Dedifferentiated amniotic fluid mesenchymal stem cell (primary cell): ENCODE data around the gene ADAMTS8.
"Not testable (repeated sequence)": the region's sequence is repeated elsewhere in the genome, so short reads cannot be mapped to it uniquely, and the experiment has no call there.

Source experiments
- DNase-seq: peaks from one replicate; pipeline ENCODE4 v3.0.0-alpha.2; 2016; ENCODE audit errors: extremely low spot score

ADAMTS8 gene

DNA sequence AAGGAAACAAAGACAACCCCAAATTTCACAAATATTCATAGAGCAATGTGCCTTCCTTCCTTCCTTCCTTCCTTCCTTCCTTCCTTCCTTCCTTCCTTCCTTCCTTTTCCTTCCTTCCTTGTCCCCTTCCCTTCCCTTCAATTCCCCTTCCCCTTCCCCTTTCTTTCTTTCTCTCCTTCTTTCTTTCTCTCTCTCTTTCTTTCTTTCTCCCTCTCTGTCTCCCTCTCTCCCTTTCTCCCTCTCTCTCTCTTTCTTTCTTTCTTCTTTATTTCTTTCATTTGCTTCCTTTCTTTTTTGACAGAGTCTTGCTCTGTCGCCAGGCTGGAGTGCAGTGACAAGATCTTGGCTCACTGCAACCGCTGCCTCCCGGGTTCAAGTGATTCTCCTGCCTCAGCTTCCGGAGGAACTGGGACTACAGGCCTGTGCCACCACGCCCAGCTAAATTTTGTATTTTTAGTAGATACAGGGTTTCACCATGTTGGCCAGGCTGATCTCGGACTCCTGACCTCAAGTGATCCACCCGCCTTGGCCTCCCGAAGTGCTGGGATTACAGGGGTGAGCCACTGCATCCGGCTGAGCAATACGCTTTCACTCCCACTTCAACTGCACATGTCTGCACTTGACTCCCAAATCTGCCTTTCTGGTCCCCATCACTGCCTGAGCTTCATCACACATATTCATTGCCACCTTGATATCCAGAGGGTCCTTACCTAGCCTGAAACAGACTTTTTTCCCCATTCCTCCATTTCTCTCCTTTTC lies 10.2 kb upstream of the ADAMTS8 start:
- DNase-seq, result not testable (repeated sequence)

DNA sequence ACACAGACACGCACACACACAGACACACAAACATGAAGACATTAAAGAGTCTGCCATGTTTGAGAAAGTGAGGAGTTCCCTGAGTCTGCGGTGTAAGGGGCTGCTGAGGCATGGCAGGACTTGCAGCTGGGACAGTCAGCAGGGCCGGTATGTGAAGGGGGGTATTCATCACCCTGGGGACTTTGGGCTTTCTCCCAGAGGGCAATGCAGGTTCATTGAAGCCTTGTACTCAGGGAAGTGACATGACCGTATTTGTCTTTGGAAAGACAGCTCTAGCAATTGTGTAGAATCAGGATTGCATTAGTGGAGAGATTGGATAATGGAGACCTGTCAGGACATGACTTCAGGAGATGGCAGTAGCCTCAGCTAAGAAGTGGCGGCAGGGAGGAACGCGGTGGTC lies 9.4 kb upstream of the ADAMTS8 start:
- DNase-seq, result no peak

DNA sequence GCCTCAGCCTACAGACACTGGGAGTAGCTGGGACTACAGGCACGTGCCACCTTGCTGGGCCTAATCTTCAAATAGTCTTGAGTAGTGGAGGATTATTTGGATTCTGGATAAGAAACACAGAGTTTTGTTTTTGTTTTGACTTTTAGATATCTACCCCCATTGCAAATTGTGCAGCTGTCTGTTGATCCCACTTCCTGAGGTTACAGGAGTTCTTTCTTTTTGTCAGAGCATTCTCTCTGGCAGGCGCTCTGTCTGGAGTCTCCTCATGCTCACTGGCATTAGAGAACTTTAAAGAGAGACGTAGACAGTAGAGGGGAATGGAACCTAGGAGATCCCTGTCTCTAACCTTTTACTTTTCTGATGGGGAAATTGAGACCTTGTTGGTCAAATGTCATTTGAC lies 7.8 kb upstream of the ADAMTS8 start:
- DNase-seq, result no peak

DNA sequence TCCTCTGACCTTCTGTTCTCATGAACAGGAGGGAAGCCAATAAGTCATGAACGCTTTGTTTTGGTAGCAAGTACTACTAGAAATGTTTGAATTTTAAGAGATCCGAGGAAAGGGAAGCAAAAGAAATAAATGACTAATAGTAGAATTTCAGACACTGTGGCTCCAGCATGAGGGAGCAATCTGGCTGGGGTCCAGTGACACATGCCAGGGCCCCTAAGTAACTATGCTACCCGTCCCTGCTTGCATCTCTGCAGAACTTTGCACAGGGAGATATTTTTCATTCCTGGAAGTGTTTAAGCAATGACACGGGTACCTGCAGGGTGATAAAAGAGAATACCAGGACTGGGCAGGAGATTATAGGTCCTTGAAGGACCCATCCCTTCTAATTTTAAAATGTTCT lies 7.3 kb upstream of the ADAMTS8 start:
- no peak for DNase-seq

DNA sequence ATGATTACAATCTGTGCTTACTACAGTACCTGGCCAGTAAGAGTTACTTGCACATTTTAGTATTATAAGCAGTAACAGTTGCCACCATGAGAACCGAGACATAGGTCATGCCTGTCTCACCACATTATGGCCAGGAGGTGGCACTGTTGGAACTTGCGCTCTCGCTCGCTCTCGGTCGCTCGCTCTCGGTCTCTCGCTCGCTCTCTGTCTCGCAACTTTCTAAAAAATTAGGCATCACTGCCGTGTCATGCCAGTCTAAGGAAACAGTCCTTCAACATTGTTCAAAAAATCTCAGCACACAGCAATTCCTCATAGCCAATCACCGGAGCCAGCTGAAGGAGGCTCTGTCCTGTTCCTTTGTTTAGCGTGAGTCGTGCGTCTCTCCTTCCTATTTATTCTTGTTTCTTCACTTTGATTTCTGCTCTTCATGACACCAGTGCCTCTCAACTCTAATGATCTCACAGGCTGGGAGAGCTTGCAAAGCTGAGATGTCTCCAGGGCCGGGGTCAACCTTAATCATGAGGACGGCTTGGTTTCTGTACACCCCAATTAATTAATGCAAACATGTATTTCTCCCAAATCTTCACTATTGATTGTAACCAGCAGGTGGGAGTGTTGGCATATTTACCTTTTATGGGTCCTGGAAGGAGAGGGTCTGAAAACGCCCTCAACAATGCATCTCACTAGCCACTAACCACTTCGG lies 6.3 kb upstream of the ADAMTS8 start:
- peak; percentile 81 for DNase-seq

DNA sequence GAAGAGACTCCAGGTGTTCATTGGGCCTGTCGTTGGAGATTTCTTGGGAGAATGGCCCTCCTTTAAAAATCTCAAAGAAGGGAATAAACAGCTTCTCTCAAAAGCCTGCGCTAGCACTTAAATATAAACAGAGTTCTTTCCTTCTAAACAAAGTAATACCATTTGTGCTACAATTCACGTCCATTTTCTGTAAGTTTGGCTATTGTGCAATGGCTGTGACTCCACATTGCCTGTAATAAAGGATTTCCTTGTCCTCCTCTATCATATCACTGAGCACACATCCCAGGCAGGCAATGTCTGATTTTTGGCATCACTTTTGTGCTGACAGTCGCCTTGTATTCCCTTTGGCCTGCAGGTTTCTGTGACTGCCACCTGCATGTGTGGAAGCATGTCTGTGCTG lies 4.9 kb upstream of the ADAMTS8 start:
- DNase-seq, result no peak

DNA sequence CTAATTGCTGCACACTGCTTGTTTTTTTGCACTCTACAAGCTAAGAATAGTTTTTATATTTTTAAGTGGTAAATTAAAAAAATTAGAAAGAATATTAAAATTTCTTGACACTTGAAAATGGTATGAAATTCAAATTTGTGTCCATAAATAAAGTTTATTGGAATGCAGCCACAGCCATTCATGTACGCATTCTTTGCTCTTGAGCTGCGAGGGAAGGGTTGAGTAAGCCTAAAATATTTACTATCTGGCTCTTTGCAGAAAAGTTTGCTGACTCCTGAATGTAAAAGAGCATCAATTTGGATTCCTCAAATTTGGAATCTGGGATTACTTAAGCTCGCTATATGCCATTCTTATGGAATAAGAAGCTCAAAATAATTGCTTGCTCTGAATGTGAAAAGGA lies 3.4 kb upstream of the ADAMTS8 start:
- peak; percentile 73 for DNase-seq

DNA sequence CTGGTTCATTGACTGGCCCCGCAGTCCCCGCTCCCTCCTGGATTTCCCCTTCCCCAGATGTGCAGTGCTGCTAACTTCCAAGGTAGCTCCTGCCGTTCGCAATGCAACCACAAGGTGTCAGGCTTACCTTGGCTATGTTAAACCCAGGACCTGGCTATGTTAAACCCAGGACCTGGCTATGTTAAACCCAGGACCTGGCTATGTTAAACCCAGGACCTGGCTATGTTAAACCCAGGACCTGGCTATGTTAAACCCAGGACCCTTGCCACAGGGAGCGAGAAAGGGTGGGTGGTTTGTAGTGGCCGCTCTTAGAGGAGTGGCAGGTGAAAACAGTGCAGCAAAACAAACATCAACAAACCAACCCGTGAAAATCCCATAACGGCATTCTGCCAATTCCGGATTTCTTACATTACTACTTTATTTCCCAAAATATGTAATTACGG lies 2.9 kb upstream of the ADAMTS8 start:
- DNase-seq, result peak; percentile 53

DNA sequence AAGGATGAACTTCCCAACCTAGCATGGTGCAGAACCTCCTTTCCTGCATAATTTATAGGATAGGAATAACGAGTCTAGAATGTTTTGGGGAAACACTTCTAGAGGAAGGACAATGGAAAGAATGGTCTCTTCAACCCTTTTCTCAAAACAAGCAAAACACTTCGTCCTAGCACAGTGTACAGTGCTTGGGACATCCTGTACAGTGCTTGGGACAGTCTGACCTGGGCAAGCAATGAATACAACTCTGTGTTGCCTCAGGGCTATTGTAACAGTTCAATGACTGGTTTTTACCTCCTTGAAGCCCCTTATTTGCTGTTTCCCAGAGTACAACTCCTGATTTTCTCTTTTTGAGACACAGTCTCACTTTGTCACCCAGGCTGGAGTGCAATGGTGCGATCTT lies 1.6 kb upstream of the ADAMTS8 start:
- DNase-seq, result no peak

DNA sequence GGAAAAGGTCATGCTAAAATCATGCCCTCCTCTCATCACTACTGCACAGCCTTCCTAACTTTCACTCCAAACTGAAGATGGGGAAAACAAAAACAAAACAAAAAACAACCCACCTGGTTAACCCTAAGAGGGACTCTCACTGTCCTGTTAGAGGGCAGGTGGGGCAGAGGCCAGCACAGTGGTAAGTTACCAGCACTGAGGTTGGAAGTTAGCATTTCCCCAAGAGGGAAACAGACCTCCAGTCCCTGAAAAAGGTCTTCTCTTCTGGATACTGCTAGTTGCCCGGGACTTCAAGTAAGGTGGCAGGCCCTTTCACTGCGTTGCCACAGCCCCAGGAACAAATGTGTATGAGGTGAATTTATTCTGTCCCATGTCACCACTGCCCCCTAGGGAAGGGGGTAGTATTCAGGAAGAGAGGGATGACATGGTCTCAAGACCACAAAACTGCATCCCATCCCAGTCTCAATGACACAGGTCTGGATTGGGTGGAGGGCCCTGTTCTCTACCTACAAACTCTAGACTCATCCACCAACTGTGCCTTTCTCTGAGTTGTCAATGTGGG lies 792 bp upstream of the ADAMTS8 start:
- DNase-seq, result no peak

DNA sequence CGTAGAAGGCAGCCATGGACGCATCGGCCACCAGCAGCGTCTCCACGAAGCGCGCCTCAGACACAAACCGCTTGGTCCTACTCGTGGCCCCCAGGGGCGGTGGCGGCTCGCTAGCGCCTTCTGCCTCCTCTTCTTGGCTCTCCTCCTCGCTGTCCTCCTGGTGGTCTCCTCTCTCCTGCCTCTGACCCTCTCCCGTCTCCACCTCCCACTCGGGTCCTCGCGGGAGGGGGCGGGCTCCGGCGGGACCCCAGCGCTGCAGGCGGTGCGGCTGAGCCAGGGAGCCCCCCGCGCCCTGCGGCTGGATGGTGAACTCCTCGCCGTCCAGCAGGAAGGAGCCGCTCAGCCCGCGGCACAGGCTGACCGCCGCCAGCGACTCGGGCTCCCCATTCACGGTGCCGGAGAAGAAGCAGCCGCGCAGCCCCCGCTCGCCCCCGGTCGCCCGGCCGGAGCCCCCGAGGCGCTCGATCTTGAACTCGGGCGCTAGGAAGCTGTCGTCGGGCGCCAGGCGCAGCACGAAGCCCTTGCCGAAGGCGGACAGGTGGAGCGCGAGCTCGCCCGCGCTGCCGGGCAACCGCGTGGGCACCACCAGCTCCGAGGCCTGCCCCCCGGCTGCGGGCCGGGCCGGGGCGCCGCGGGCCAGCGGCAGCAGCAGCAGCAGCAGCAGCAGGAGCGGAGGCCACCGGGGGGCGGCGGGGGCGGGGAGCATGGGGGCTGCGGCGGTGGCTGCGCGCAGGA lies 661 bp downstream of the ADAMTS8 start:
- DNase-seq, result no peak

DNA sequence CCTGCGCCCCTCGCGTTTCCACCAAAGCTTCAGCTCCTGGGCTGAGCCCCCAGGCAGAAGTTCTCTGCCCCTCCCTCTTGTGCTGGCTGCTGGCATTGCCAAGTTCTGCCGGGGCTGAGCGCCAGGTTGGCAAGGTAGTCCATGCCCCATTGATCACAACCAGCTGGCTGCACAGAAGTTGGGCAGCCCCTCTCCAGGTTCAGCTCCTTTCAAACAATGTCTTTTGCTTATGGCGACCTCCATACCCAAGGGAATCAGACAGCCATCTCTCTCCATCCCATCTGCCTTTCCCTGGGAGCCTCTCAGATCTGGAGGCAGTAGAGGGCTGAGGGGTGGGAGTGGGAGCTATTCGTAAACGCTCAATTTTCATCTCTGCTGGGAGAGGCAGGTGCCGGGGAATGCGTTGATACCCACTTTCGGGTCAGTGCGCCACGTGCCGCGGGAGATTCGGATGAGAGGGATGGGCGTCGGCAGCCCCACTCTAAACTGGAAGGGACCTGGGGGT lies 1.5 kb downstream of the ADAMTS8 start:
- no peak for DNase-seq

DNA sequence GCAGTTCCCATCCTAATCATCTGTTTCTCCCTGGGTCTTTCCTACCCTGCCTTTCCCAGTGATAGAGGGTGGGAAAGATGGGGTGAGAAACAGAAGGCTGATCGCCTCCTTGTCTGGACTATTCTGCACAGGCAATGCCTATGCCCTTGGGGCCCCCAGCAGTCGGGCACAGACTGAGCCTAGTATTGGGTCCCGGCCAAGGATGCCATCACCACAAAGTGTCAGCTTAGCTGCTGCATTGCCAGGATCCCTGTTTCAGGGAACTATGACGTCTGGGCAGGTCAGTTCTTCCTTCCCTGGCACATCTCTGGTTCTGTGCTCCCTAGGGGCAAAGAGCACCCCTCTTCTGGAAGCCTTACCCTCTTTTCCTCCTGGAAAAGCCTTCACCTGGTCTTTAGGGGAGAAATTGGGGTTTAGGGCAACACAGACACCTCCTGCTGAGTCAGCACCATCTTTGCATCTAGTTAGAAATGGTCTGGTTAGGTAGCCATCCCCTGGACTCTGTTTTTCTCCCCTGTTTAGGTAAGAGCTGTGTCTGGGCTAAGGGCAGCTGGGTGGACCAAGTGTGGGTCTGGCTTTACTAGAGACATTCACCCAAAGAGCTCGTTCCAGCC lies 2.1 kb downstream of the ADAMTS8 start:
- no peak for DNase-seq

DNA sequence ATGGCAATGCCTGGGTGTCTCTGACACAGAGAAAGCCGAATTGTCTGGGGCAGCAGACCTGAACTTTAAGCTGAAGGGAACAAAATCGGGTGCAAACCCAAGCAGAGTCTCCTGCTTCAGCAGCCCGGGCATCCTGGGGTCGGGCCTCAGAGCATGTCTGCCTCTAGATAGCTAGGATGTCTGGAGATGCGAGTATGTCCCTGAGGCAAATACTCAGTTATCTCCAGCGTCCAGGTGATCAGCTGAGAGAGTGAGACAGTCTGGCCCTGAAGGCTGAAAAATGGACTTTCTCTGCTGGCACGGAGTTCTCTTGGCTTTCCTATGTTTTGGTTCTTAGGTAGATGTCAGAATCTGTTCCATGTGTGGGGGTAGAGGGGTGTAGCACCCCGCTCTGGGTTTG lies 3.3 kb downstream of the ADAMTS8 start:
- no peak for DNase-seq

DNA sequence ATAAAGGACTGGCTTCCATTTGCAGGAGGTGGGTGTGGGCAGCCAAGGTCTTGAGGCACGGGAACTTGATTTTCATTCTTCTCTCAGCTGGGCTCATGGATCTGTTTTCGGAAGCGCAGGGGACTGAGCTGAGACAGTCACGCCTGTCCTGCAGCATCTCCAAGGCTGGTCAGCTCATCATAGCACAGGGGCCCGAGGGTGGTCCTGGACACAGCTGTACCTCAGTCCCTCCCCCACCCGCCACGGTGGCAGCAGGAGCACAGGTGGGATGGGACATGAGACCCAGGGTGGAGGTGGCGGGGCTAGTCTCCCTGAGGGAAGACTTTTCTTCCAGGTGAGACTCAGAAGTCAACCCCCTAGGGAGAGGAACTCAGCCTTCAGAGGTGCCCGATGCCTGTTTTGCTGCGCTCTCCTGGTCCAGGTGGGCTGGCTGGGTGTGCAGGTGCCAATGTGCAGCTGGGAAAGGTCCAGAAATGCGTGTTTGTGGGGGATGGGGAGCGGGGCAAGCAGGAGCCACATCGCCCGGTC lies 3.7 kb downstream of the ADAMTS8 start:
- DNase-seq, result no peak

DNA sequence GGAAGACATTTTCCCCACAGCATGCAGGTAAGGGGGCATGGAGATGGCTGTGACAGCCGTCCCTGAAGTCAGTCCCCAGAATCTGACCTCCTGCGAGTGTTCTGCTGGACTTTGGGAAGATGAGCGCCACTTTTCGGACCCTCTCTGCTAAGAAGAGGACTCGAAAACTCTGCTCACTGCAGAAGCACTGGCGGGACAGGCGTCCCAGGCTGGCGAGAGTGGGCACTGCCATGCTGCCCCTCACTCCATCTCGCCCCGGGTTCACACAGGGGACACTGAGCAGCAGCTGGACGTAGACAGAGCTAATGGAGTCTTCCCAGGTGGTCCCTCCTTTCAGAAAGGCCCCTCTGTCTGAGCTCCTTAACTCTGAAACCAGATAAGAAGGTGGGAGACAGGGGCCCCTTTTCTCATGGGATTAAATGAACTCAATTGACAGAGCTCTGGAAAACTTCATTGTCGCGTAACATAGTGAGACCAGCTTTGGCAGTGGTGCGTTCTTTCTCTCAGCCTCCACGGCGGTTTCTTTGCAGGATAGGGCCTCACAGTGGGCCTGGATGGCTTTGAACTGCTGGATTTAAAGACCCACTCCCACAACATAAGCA lies 4.8 kb downstream of the ADAMTS8 start:
- DNase-seq, result no peak

DNA sequence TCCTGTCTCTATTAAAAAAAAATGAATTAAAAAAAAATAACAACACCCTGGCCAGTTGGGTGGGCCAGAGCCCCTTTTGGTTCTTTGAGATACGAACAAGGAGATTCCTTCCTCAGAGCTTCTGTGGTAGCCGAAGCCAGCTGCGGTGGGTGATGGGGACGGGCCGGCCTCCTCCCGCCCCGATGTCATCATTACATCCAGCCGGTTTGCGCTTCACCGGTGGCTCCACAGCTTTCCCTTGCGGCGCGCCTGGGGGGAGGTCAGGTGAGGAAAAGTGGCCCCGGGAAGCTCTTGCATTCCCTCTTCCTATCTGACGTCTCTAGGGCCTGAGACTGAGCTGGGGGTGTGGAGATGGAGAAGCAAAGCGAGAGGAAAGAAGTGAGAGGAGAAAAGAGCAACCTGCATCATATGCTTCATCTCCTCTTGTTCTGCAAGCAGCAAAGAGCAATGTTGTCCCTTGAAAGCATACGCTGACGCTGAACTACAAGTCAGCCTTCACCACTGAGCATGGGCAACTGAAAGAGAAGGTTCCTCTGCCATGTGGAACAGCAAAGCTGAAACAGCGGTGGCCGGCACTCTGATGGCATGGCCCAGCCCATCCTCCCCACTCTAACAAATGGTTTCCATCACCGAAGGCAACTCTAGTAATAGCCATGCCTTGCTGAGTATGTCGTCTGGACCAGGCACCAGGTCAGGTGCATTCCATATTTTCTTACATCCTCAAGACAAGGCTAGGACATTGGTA lies 6.0 kb downstream of the ADAMTS8 start:
- DNase-seq, result no peak

DNA sequence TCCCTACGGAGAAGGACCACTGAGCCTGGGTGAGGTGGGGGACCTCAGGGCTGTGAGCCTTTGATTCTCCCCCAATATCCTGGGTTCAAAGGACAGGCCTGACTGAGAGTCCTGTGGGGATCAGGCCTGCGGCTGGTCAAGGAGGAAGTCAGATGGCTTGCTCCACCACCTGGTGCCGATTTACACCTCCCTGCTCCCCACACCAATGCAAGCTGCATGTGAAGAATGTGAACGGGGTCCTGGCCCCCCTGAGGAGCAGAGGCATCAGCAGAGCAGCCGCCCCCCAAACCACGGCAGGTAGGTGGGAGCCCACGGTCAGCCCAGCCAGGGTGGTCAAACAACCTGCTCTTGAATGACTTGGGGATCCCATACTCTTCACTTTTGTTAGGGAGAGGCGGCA lies 6.7 kb downstream of the ADAMTS8 start:
- no peak for DNase-seq

DNA sequence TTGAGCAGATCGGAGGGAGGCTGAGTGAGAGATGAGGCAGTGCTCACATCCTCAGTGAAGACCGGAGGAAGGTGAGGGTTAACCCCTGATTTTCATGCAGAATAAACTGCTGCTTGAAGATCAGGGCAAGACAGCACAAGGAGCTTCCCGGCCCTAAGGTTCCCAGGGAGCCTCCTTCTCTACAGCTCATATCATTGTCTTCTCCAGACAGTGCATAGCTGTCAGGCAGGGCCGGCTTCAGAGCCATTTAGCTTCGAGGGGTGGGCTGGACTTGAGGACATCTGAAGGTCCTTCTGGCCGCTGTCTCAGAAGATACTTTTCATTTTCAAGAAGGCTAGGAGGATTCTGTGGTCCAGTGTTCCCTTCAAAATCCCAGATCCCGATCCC lies 7.2 kb downstream of the ADAMTS8 start:
- no peak for DNase-seq

DNA sequence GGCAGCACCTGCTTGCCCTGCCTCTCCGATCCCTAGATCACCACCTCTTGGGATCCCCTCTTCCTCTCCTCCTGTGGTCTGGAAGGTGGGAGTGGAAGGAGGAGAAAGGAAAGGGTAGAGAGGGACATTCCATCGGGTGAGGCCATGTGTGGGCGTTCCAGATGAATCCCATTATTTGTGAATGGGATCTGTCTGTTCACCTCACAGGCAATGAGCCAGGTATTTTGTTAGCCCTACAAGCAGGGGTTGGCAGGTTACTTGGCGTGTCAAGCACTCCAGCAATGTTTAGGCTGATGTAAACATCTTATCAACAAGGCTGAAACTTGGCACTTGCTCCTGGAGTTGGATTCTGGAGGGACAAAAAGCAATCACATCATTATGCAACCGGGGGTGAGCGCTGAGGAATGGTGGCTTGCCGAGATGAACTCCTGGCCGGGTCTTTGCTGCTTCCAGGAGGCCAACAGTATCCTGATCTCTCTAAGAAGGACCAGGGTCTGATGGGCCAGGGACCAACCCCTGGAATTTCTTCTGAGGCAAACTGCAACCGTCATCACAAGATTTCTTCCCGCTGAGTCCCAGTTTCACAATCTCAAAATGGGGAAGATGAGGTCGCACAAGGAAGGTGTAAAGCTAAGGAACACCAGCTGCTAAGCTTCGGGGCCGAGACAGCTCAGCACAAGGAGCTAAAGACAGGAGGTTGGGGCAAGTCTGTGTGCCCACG lies 7.8 kb downstream of the ADAMTS8 start:
- DNase-seq, result no peak
